Measurements from ENCODE around the gene TXNDC11. TPM values are rescaled to one million over a fixed set of nuclear protein-coding genes. Genes with fewer than 3 reads are reported as not detected.

TXNDC11 gene
- total RNA-seq, 6 experiments from 2014 or later: 43.2 to 63.3 (median 54.0) TPM

- no peak for ATAC-seq
Observed at GRCh38 chr16:11759997-11760396, 17.3 kb upstream of the TXNDC11 start.

GRCh38 chr16:11759163-11759834, 16.6 kb upstream of the TXNDC11 start:
- peaks cover 0 to 53% (median 19%) of the 10 kb centered on the region in 4 donors for H3K36me3 ChIP-seq
- H3K4me3 ChIP-seq: no peak overlapping the region
- TF ChIP-seq POLR2A (IDR thresholded peaks at IDR 0.05) (no peak), CTCF (IDR thresholded peaks at IDR 0.05) (no peak)
- H3K9me3 ChIP-seq: no peaks in the 10 kb centered on the region
- peak overlapping the region in 1 of 3 donors; percentile 49 for H3K27ac ChIP-seq
- DNase-seq: no peak
- no peak for ATAC-seq
- intact Hi-C loops (cut with DNase I): no loop called here
- no peaks in the 10 kb centered on the region for H3K27me3 ChIP-seq
- 80% methylated on average over 9 of the region's 9 CpGs for WGBS (ENCODE audit: insufficient coverage, low coverage, low lambda C conversion rate, missing lambda C conversion rate)
- peaks cover 0 to 30% (median 14%) of the 10 kb centered on the region in 4 donors for H3K4me1 ChIP-seq

More at GRCh38 chr16:11759997-11760396, 17.3 kb upstream of the TXNDC11 start:
- intact Hi-C loops (cut with DNase I): no loop called here
- Histone ChIP-seq H3K4me3 (no peak overlapping the region), H3K9me3 (no peaks in the 10 kb centered on the region), H3K27ac (no peak overlapping the region), H3K36me3 (peaks cover 0 to 60% (median 21%) of the 10 kb centered on the region in 4 donors), H3K27me3 (no peaks in the 10 kb centered on the region), H3K4me1 (peaks cover 0 to 26% (median 12%) of the 10 kb centered on the region in 4 donors)
- 100% methylated on average over 3 of the region's 4 CpGs for WGBS (ENCODE audit: insufficient coverage, low coverage, low lambda C conversion rate, missing lambda C conversion rate)
- TF ChIP-seq POLR2A (IDR thresholded peaks at IDR 0.05) (no peak), CTCF (IDR thresholded peaks at IDR 0.05) (no peak)
- DNase-seq: no peak

- Histone ChIP-seq H3K27me3 (no peaks in the 10 kb centered on the region), H3K4me1 (peaks cover 0 to 44% (median 14%) of the 10 kb centered on the region in 4 donors), H3K9me3 (no peaks in the 10 kb centered on the region), H3K4me3 (no peak overlapping the region), H3K36me3 (peaks cover 3 to 47% (median 14%) of the 10 kb centered on the region in 4 donors), H3K27ac (peak overlapping the region in 2 of 3 donors; percentile 19 to 49)
- TF ChIP-seq CTCF (IDR thresholded peaks at IDR 0.05) (no peak), POLR2A (IDR thresholded peaks at IDR 0.05) (no peak)
- intact Hi-C loops (cut with DNase I): no loop called here
- 45% methylated on average over 10 of the region's 10 CpGs for WGBS (ENCODE audit: insufficient coverage, low coverage, low lambda C conversion rate, missing lambda C conversion rate)
- peak in 2 of 4 donors; percentile 9 to 14 for ATAC-seq
- no peak for DNase-seq
Observed at GRCh38 chr16:11757671-11758545, 15.3 kb upstream of the TXNDC11 start.

GRCh38 chr16:11756248-11756647, 13.6 kb upstream of the TXNDC11 start:
- Histone ChIP-seq H3K36me3 (peaks cover 8 to 47% (median 19%) of the 10 kb centered on the region in 4 donors), H3K4me3 (no peak overlapping the region)
- intact Hi-C loops (cut with DNase I): no loop called here

More at GRCh38 chr16:11756248-11756647, 13.6 kb upstream of the TXNDC11 start:
- no peak overlapping the region for H3K27ac ChIP-seq
- no peak for DNase-seq
- TF ChIP-seq POLR2A (IDR thresholded peaks at IDR 0.05) (no peak), CTCF (IDR thresholded peaks at IDR 0.05) (no peak)
- no peaks in the 10 kb centered on the region for H3K27me3 ChIP-seq
- 85% methylated on average over 3 of the region's 3 CpGs for WGBS (ENCODE audit: insufficient coverage, low coverage, low lambda C conversion rate, missing lambda C conversion rate)
- no peak for ATAC-seq
- no peaks in the 10 kb centered on the region for H3K9me3 ChIP-seq
- H3K4me1 ChIP-seq: peaks cover 0 to 45% (median 12%) of the 10 kb centered on the region in 4 donors
